GM21360 (cell line): ENCODE results near the gene TRIP12.
"Not testable (repeated sequence)": the region's sequence is repeated elsewhere in the genome, so short reads cannot be mapped to it uniquely, and the experiment has no call there.

Experiments used
- ATAC-seq: cut with Tn5 transposase; IDR thresholded peaks from one replicate; pipeline ENCODE4 v1.9.1; 2021; ENCODE audit warnings: mild to moderate bottlenecking, moderate library complexity; ENCODE audit not compliant: unreplicated experiment

TRIP12 gene

DNA sequence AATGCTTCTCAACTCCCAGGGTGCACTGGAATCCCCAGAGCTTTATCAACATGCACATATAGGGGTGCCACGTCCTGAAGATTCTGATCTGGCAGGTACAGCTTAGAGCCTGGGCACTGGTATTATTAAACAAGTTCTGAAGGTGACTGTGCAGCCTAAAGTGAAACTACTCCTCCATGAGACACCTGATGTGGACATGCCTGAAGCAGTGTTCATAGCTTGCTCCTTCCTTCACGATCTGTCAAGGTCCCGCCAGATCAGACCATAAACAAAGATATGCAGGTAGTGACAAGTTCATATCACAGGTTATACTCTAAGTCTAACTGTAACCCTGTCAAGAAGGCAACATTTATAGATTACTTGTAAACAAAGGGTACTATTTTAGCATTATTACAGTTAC is 142.2 kb downstream of the TRIP12 start:
- no peak for ATAC-seq

DNA sequence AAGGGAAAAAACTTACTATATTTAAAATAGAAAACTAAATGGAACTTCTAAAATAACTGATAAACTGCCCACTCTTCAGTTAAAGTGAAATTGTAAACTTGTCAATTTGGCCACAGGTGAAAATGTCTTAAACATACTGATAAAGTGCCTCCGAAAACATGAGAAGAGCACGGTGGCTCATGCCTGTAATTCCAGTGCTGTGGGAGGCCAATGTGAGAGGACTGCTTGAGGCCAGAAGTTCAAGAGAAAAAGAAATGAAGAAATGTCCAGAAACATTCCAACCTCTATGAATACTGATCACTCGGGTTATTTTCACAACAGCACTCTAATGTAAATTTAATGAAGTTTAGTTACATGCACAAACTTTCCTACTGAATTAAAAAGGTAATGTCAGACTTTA is 144.1 kb downstream of the TRIP12 start:
- no peak for ATAC-seq

DNA sequence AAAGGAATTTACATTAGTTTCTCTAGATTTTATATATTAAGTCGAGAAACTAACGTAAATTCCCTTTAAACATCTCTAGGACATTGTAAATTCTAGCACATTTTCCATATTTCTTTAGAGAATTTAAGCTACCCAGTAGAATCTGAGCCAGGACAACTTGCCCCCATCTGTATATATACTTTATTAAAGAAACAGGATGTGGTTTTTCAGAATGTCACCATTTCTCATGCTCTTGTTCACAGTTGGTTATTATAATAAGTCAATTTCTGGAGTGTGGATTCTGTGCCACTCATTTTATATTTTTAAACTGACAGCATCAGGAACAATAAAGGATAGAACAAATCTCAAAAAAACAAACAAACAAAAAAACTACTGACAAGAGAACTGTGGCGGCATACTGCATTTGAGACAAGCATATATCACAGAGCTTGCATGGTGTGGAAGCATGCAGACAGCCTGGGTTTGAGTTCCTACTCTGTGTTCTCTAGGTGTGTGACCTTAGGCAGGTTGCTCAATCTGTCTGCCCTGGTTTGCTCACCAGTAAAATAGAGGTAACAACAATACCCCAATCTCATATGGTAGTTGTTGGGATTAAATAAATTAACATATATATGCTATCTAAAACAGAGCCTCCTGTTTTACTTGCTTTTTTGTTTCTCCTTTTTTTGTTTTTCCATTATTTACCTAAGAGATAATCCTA is 146.0 kb downstream of the TRIP12 start:
- ATAC-seq: no peak

DNA sequence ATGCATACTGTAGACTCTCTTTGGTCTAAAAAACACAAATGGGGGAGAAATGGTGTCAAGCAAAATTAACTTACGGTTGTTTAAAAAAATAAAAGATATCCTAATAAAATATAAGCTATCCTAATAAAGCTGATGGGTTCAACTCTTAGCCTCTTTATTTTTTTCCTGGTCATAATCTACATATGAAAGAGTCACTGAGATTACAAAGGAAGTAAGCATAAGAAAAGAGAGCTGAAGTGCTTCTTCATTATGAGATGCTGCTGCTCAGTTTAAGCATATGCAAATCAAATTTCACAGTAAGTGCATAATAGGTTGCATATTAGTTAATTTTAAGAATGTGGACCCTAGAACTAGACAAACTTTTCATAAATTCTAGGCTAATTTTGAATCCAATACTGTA is 147.6 kb downstream of the TRIP12 start:
- no peak for ATAC-seq

DNA sequence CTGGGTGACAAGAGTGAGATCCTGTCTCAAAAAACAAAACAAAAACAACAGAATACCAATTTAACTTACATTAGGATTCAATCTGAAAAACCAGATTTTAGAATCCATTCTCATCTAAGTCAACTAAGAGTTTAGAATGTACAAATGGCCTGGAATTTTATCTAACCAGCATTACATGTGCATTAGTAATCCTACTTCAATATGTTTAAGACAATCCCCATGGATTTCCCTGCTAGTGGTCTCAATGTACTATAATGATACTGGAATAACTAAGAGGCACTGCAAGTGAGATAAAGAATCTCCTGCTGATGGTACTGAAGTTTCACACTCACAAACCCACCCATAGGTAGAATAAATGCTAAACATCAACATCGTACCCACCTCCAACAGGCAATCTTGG is 153.6 kb downstream of the TRIP12 start:
- no peak for ATAC-seq

DNA sequence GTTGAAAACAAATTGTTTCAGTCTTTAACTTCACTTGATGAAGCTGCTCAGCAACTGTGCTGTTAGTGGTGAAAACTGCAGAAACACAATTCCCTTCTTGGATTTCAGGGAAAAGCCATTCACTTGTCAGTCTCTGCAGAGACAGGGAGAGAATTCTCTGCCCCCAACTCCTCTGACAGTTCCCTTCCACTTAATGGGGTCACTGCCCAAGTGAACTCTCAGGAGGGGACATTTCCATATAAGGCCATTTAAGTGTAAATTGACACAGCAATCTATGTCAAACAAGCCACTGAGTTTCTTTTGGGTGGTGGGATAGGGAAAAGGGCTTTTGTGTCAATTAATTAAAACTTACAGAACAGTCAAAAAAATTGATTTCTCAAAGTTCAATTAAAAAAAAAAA is 156.1 kb downstream of the TRIP12 start:
- no peak for ATAC-seq

DNA sequence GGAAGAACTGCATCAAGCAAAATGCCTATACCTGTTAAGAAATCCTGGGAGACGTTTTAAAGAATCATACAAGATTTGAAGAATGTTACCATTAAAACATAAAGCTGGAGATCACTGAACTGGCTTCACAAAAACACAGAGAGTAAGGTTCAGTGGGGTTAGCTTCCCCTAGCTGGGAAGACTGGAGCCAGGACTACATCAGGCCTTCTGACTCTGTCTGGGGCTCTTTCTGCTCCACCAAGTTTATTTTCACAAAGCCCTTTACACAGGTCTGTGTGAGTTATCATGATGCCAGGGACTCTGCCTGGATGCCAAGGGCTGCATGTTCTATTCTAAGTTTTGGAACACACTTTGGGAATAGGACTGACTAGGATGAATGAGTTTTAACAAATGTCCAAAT is 160.1 kb downstream of the TRIP12 start:
- no peak for ATAC-seq

DNA sequence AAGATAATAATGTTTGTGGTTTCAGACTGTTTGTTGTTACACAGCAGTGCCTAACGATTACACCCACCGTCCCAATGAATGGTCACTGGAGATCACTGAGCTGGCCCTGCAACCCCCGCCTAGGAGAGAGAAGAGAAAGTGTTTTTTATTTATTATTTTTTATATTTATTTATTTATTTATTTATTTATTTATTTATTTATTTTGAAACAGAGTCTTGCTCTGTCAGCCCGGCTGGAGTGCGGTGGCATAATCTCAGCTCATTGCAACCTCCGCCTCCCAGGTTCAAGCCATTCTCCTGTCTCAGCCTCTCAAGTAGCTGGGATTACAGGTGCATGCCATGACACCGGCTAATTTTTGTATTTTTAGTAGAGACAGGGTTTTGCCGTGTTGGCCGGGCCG is 164.3 kb downstream of the TRIP12 start:
- not testable (repeated sequence) for ATAC-seq

DNA sequence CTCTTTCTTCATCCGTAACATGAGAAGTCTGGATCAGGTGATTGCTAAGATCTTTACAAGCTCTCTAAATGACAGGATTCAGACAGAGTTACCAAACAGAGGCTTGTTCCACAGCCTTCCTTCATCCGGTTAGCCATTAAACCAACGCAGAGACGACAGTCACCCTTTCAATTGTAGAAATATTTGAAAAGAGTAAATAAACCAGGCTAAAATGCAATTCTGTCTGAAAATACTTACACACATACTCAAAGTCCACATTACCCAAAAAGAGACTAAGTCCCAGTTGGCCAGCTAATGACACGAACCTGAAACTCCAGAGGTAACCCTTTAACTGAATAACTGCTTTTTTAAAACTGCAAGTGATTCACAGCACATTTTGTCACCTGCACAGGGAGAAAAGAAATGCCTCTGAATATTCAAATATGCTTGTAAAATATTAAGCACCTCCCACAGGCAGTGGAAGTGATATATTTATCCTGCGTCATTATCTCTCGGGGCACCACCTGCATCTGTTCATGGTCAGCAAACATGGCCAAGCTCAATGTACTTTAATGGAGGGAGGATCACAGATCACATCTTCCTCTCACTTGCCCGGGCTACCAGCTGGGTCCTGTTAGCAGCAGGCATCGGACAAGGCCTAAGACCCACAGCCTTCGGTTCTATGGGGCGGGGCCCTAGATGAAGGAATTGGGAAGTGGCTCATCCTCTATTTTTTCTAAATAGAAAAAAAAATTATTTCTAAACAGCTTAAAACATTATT is 168.7 kb downstream of the TRIP12 start:
- no peak for ATAC-seq

DNA sequence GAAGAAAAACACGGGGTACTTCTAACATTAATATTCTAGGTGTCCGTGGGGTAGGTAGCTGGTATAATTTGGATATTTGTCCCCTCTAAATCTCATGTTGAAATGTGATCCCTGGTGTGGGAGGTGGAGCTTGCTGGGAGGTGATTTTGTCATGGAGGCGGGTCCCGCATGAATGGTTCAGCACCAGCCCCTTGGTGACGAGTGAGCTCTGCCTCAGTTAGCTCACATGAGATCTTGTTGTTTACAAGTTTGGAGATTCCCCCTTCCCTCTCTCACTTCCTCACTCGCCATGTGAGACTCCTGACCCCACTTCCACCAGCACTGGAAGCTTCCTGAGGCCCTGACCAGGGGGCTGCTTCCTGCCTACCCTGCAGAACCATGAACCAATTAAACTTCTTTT is 172.0 kb downstream of the TRIP12 start:
- ATAC-seq: no peak

DNA sequence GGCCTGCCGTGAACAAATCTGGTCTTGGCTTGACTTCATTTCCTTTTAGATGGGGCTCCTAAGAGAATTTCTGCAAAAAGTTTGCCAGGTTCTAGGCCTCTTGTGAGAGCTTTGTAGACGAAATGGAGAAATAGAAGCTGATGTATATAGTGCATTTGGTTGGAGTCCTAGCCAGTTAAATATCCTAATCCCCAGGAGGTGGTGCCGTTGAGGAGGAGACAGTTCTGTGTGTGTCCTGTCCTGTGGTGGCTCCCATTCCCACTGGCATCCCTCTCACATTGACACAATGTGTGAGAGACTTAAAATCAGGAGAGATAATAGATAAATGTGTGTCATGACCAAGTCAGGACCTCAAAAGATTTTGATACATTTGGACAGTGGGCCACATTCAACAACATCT is 172.9 kb downstream of the TRIP12 start:
- no peak for ATAC-seq

DNA sequence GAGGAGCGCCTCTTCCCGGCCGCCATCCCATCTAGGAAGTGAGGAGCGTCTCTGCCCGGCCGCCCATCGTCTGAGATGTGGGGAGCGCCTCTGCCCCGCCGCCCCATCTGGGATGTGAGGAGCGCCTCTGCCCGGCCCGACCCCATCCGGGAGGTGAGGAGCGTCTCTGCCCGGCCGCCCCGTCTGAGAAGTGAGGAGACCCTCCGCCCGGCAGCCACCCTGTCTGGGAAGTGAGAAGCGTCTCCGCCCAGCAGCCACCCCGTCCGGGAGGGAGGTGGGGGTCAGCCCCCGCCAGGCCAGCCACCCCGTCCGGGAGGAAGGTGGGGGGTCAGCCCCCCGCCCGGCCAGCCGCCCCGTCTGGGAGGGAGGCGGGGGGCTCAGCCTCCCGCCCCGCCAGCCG is 179.1 kb downstream of the TRIP12 start:
- ATAC-seq: not testable (repeated sequence)

DNA sequence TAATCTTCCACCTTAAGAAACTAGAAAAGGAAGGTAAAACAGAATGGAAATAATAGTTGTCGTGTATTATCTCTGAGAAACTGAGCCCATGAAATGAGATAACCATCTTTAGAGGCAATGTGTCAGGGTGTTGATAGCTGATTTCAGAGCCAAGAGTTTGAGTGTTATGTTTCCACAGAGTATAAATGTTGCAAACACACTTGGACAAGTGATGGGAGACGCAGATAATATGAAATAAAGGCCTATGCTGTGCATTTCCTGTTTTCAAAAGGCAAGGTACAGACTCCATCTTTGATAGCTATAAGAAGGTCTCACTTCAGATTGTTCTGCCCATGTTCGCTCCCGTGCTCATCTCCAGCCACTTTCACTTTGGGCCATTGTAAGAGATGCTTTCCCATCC is 181.5 kb downstream of the TRIP12 start:
- ATAC-seq: no peak

DNA sequence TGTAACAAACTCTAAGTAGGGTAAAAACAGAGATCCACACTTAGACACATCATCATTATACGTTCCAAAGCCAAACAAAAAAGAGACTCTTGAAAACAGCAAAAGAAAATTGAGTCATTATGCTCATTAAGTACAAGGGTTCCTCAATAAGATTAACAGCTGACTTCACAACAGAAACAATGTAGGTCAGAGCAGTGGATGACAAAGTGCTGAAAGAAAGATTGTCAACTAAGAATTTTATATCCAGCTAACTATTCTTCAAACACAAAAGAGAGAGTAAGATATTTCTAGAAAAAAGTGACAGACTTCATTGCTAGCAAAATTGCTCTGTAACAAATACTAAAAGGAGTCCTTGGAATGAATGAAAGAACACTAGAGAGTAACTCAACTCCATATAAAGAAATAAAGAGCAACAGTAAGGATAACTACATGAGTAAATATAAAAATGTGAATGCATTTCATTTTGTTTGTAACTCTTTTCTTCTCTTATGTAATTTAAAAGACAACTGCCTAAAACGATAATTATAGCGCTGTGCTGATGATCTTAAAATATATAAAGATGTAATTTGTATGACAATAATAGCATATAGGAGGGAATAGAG is 183.7 kb downstream of the TRIP12 start:
- no peak for ATAC-seq

DNA sequence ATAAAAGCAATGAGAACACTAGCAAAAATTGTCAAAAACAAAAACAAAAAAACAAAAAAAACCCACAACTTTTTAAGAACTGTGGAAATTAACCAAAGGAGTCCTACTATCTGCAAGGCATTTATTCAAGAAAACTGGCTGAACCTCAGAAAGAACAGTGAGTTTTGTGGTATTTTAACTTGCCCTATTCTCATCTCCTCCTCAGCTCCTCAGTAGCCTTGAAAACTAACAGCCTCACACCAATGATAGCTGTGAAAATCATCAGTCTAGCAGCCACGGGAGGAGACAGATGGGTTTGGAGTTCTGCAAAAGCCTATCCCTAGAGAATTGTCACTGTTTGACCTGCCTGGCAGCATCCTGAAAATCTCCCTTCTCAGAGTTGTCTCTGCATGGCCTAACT is 187.4 kb downstream of the TRIP12 start:
- no peak for ATAC-seq

DNA sequence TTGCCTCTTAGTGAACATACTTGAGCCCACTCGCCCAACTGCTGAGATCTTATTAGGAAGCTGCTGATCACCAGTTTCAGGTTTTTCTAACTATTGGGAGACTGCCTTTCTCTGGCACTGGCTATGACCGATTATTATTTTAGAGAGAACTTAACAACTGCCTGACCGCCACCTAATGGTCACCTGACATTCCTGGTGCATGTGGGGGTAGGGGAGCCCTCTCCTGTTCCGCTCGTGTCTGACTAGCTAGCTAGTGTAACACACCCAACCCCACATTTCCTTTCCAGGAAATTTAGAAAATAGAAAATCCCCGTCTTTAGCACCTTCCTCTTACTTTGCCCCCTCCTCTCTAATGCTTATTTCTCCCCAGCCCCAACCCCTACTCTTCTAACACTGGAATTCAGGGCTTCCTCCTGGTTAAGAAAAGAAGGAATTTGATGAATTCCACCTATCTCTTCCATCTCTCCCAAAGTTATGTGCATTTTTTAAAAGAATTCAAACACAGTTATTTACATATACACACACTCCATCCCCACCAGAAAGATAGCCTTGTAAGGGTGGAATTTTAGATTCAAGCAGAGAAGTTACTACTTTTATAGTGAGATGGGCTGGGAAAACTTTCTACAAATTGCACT is 188.1 kb downstream of the TRIP12 start:
- ATAC-seq: no peak

DNA sequence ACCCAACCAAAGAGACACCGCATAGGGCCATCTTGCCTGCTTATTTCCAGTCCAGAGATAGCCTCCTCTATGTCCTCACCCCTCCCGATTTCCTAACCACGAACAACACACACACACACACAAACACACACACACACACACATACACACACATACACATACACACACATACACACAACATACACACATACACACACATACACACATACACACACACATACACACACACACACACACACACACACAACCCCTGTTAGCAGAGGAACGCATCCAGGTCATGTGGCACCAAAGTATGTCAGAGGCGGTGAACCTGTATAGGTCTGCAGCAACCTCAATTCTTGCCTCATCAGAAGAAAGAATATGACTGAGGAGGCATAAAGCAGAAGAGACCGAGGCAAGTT is 188.9 kb downstream of the TRIP12 start:
- no peak for ATAC-seq

DNA sequence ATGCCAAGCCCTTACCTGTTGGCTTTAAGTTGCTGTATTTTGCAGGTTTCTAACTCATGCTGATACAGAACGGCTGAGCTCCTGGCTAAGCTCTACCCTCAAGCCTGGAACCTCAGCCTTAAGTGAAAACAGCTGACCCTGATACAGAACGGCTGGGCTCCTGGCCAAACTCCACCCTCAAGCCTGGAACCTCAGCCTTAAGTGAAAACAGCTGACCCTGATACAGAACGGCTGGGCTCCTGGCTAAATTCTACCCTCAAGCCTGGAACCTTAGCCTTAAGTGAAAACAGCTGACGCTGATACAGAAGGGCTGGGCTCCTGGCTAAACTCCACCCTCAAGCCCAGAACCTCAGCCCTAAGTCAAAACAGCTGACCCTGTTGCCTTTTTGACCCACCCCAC is 189.9 kb downstream of the TRIP12 start:
- no peak for ATAC-seq

DNA sequence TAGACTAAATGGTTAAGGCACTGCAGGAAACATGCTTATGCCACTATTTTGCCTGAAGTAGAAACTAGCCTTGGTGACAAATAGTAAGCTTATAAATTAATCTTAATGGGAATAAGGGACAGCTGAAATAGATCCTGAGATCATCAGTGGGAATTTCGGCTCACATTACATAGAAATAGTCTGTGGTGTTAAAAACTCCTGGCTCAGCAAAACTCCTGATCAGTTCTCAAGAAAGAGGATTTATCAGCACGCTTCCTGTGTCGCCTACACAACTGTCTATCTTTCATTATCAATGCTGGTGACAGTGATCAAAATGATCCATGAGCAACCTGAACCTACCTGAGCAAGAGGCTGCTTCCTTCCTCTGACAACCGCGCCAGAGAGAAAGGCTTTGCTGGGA is 190.4 kb downstream of the TRIP12 start:
- ATAC-seq: no peak

DNA sequence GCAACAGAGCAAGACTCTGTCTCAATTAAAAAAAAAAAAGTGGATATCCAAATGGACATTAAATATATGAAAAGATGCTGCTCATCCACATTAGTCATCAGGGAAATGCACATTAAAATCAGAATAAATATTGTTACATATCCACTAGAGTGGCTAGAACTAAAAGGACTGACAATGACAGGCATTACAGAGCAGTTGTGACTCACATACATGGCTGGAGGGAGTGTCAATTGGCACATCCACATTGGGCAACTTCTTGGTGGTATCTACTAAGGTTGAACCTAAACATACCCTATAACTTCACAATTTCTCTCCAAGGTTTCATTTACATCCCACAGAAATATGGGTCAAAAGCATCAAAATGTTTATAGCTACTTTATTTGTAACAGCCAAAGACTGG is 193.4 kb downstream of the TRIP12 start:
- ATAC-seq: no peak

DNA sequence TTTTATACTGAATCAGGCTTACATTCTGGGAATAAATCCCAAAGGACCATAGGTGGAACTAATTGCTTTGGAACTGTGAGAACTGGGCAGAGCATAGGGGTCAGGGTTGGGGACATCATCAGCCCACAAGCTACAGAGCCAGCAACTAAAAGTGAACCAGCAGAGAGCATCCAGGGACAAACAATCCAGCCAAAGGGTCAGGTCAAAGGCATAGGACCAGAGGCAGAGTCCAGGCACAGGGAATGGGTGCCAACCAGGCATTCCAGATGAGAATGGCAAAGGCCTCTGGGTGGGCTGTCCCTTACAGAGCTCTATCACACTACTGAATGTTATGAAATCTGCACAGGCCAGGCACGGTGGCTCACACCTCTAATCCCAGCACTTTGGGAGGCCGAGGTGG is 195.2 kb downstream of the TRIP12 start:
- no peak for ATAC-seq
